ENCODE results near the gene PEBP1.

- TF ChIP-seq TAF1 (IDR thresholded peaks at IDR 0.05; ENCODE audit: borderline replicate concordance, low read depth, low read length) (no peak), POLR2A (IDR thresholded peaks at IDR 0.05; ENCODE audit: low read depth, low read length) (no peak)
These were observed 15.2 kb upstream of the PEBP1 start for GRCh38 chr12:118120579-118121363.

Measured in GM12892 (cell line).